Kidney tubule cell (primary cell): ENCODE results near the gene TM4SF1.
"Not testable (repeated sequence)": the region's sequence is repeated elsewhere in the genome, so short reads cannot be mapped to it uniquely, and the experiment has no call there.

Source experiments
- DNase-seq: peaks from one replicate; pipeline ENCODE4 v3.0.0-alpha.2; 2018; ENCODE audit warnings: low spot score

TM4SF1 gene

GRCh38 chr3:149343951-149344350, 33.5 kb downstream of the TM4SF1 start:
- DNase-seq: peak; percentile 57

- DNase-seq: peak; percentile 90
These were observed 34.8 kb downstream of the TM4SF1 start for GRCh38 chr3:149342413-149343380.

- peak; percentile 92 for DNase-seq
These were observed 37.0 kb downstream of the TM4SF1 start for GRCh38 chr3:149340310-149340933.

- peak; percentile 100 for DNase-seq
These were observed 37.5 kb downstream of the TM4SF1 start for GRCh38 chr3:149339931-149340309.

GRCh38 chr3:149337486-149337885, 40.0 kb downstream of the TM4SF1 start:
- DNase-seq: not testable (repeated sequence)

- DNase-seq: no peak
These were observed 40.5 kb downstream of the TM4SF1 start for GRCh38 chr3:149336925-149337324.

- DNase-seq: peak; percentile 41
These were observed 44.1 kb downstream of the TM4SF1 start, which contains the start of gene TM4SF18 for GRCh38 chr3:149333176-149333859. Gene TM4SF18 (minus strand): TSS chr3:149333636. CDS start chr3:149333382, 254 bp downstream.

- DNase-seq: peak; percentile 18
These were observed 44.7 kb downstream of the TM4SF1 start for GRCh38 chr3:149332771-149333170.

- peak; percentile 24 for DNase-seq
These were observed 45.2 kb downstream of the TM4SF1 start for GRCh38 chr3:149332227-149332765.

- no peak for DNase-seq
These were observed 46.1 kb downstream of the TM4SF1 start for GRCh38 chr3:149331396-149331795.

GRCh38 chr3:149330609-149331331, 46.7 kb downstream of the TM4SF1 start:
- peak; percentile 96 for DNase-seq

GRCh38 chr3:149327156-149327555, 50.3 kb downstream of the TM4SF1 start:
- no peak for DNase-seq

GRCh38 chr3:149325581-149325980, 51.9 kb downstream of the TM4SF1 start:
- no peak for DNase-seq

GRCh38 chr3:149324332-149324731, 53.1 kb downstream of the TM4SF1 start:
- no peak for DNase-seq

- DNase-seq: no peak
These were observed 55.8 kb downstream of the TM4SF1 start for GRCh38 chr3:149321640-149322039.

GRCh38 chr3:149321136-149321535, 56.3 kb downstream of the TM4SF1 start:
- DNase-seq: no peak

GRCh38 chr3:149319750-149320149, 57.7 kb downstream of the TM4SF1 start:
- peak; percentile 77 for DNase-seq
